Testis (tissue), 3 donors: ENCODE data around the gene UCK2. TPM values are rescaled to one million over a fixed set of nuclear protein-coding genes. Genes with fewer than 3 reads are reported as not detected.

Source experiments
- DNase-seq: peaks from one replicate; pipeline ENCODE4 v3.0.0-alpha.2; 2019
- H3K27ac ChIP-seq, 2 donors: fragments of 200-600 bp; sonication (generic); one replicate each; pipeline ENCODE4 v1.5.1; 2019
- H3K27me3 ChIP-seq: fragments of 200-600 bp; sonication (generic); one replicate; pipeline ENCODE4 v1.5.1; 2019
- H3K36me3 ChIP-seq: fragments of 200-600 bp; sonication (generic); one replicate; pipeline ENCODE4 v1.5.1; 2017; ENCODE audit warnings: low read depth; ENCODE audit errors: missing control alignments
- H3K4me1 ChIP-seq: fragments of 200-600 bp; sonication (generic); one replicate; pipeline ENCODE4 v1.5.1; 2019
- H3K4me3 ChIP-seq, 2 donors: fragments of 200-600 bp; sonication (generic); one replicate each; pipeline ENCODE4 v1.5.1; 2017 to 2019
- H3K9me3 ChIP-seq: fragments of 200-600 bp; sonication (generic); one replicate; pipeline ENCODE4 v1.5.1; 2017
- CTCF ChIP-seq, 3 experiments: fragments of 450-650 bp in 2 of 3; fragments of 200-600 bp in 1 of 3; sonication (generic) in 1 of 3; IDR thresholded peaks; one replicate each; pipeline ENCODE4 v1.5.1; 2016 to 2019; ENCODE audit warnings: antibody characterized with exemption in 3 of 3, mild to moderate bottlenecking in 2 of 3, moderate library complexity in 1 of 3
- POLR2A ChIP-seq: fragments of 450-650 bp; IDR thresholded peaks from one replicate; pipeline ENCODE4 v1.6.1; 2017; ENCODE audit warnings: antibody characterized with exemption, mild to moderate bottlenecking, moderate library complexity
- WGBS, 2 donors: methylation state at CpG; one replicate each; pipeline ENCODE4 v1.1.5; 2018; 5-methylcytosine and 5-hydroxymethylcytosine counted together
- intact Hi-C: fragments of 100-400 bp; cut with DNase I; formaldehyde crosslinking; loops from one replicate; pipeline ENCODE4 v1.15.1; 2023; ENCODE audit warnings: low total_unique reads
- polyA plus RNA-seq: library from polyadenylated mRNA; stranded (reverse); fragments of 350-450 nt; fragmentation: Illumina TruSeq; extraction: RNeasy Lipid Tissue Mini Kit (QIAGEN cat#74804); gene quantifications from one replicate; pipeline ENCODE4 v1.2.3, GENCODE V29; 2014; ENCODE audit warnings: low read depth, low replicate concordance; ENCODE audit not compliant: insufficient read depth
- total RNA-seq, 2 donors: library from RNA; depleted of rRNA; stranded (reverse); fragments of >200 nt; gene quantifications; one replicate each; pipeline ENCODE4 v1.2.3, GENCODE V29; 2016

Gene UCK2
- total and polyA plus RNA-seq, 3 donors from 2014 or later, result 27.6 to 29.9 (median 29.7) TPM

- DNase-seq, result no peak
- Histone ChIP-seq H3K27me3 (no peaks in the 10 kb centered on the region), H3K4me1 (no peaks in the 10 kb centered on the region), H3K4me3 (no peak overlapping the region), H3K9me3 (no peaks in the 10 kb centered on the region), H3K27ac (no peak overlapping the region), H3K36me3 (no peaks in the 10 kb centered on the region)
- intact Hi-C loops, result no loop called here
- TF ChIP-seq CTCF (IDR thresholded peaks at IDR 0.05), result no peak
- no peak for TF ChIP-seq POLR2A
- WGBS, 2 donors, result 89 to 90% methylated on average over 3 of the region's 3 CpGs
These were observed 54.9 kb downstream of the UCK2 start for GRCh38 chr1:165882168-165882837.

GRCh38 chr1:165883056-165883455 is 55.6 kb downstream of the UCK2 start:
- WGBS, 2 donors, result 77 to 91% methylated on average over 5 of the region's 5 CpGs
- intact Hi-C loops, result no loop called here
- no peaks in the 10 kb centered on the region for H3K27me3 ChIP-seq
- H3K4me1 ChIP-seq, result no peaks in the 10 kb centered on the region
- no peak overlapping the region for H3K27ac ChIP-seq
- DNase-seq, result no peak
- no peaks in the 10 kb centered on the region for H3K9me3 ChIP-seq
- H3K36me3 ChIP-seq, result no peaks in the 10 kb centered on the region
- H3K4me3 ChIP-seq, result no peak overlapping the region
- TF ChIP-seq CTCF (IDR thresholded peaks at IDR 0.05) (no peak), POLR2A (no peak)

GRCh38 chr1:165884009-165884689 is 56.7 kb downstream of the UCK2 start:
- Histone ChIP-seq H3K4me3 (no peak overlapping the region), H3K27ac (no peak overlapping the region), H3K4me1 (no peaks in the 10 kb centered on the region), H3K9me3 (no peaks in the 10 kb centered on the region), H3K36me3 (no peaks in the 10 kb centered on the region), H3K27me3 (no peaks in the 10 kb centered on the region)
- TF ChIP-seq POLR2A, result no peak
- no peak for TF ChIP-seq CTCF (IDR thresholded peaks at IDR 0.05)
- 84 to 87% methylated on average over 9 of the region's 9 CpGs for WGBS, 2 donors
- no peak for DNase-seq
- intact Hi-C loops, result no loop called here

GRCh38 chr1:165884690-165885304 is 57.4 kb downstream of the UCK2 start:
- no peak overlapping the region for H3K4me3 ChIP-seq
- TF ChIP-seq CTCF (IDR thresholded peaks at IDR 0.05) (no peak), POLR2A (no peak)
- no peaks in the 10 kb centered on the region for H3K4me1 ChIP-seq
- H3K27me3 ChIP-seq, result no peaks in the 10 kb centered on the region
- H3K36me3 ChIP-seq, result no peaks in the 10 kb centered on the region
- WGBS, 2 donors, result 72 to 74% methylated on average over 5 of the region's 5 CpGs
- no peaks in the 10 kb centered on the region for H3K9me3 ChIP-seq
- DNase-seq, result no peak
- H3K27ac ChIP-seq, result no peak overlapping the region
- intact Hi-C loops, result no loop called here
